ENCODE measurements around the gene FAM193A. TPM values are rescaled to one million over a fixed set of nuclear protein-coding genes. Genes with fewer than 3 reads are reported as not detected.

Gene FAM193A
- total RNA-seq, 1 experiment from 2014 or later, result 13.6 TPM

GRCh38 chr4:2691313-2691712 lies 154.9 kb downstream of the FAM193A start:
- ATAC-seq (no peak), DNase-seq (no peak)
- Histone ChIP-seq H3K4me2 (ENCODE audit: low read length) (no peak overlapping the region), H3F3A (ENCODE audit: low read length, unreplicated experiment) (no peaks in the 10 kb centered on the region), H3K27ac (ENCODE audit: low read length) (no peak overlapping the region), H4K20me1 (ENCODE audit: low read length) (no peaks in the 10 kb centered on the region), H3K27me3 (ENCODE audit: low read length) (no peaks in the 10 kb centered on the region), H3K36me3 (ENCODE audit: low read depth, low read length) (peaks cover 4% of the 10 kb centered on the region; the same call in 1 of the 2 replicates), H3K4me3 (ENCODE audit: low read length) (no peak overlapping the region), H3K4me1 (ENCODE audit: insufficient read depth, low read length) (no peaks in the 10 kb centered on the region), H3K79me2 (ENCODE audit: low read length) (no peaks in the 10 kb centered on the region), H3K9ac (ENCODE audit: low read length) (no peak overlapping the region), H3K9me3 (ENCODE audit: low read length) (no peaks in the 10 kb centered on the region), H3K9me2 (replicated peaks; ENCODE audit: low read length) (no peaks in the 10 kb centered on the region), H2AFZ (ENCODE audit: low read length) (no peak overlapping the region)
- TF ChIP-seq EZH2 (IDR thresholded peaks at IDR 0.05; ENCODE audit: low read length, unreplicated experiment) (no peak), CTCF (conservative IDR thresholded peaks at IDR 0.05; ENCODE audit: low read depth, low read length) (no peak), EZH2phosphoT487 (IDR thresholded peaks at IDR 0.05; ENCODE audit: borderline replicate concordance, low read length) (no peak)
- ChIA-PET POLR2A (ENCODE audit: unreplicated experiment) (no interaction called here), CTCF (no interaction called here)
- intact Hi-C loops (cut with micrococcal nuclease), result no loop called here
- BruUV-seq (replicated peaks), result no TSS peak

GRCh38 chr4:2691952-2692435 lies 155.5 kb downstream of the FAM193A start:
- ChIA-PET CTCF (no interaction called here), POLR2A (ENCODE audit: unreplicated experiment) (interaction anchor here (0.6 kb wide), 1 partner anchor 430 kb away, joined by 3 read pairs; the partner anchor contains the start of gene MXD4)
- H3K36me3 ChIP-seq (ENCODE audit: low read depth, low read length), result peaks cover 4% of the 10 kb centered on the region; the same call in 1 of the 2 replicates
- no peaks in the 10 kb centered on the region for H3K79me2 ChIP-seq (ENCODE audit: low read length)
- intact Hi-C loops (cut with micrococcal nuclease), result no loop called here
- no peaks in the 10 kb centered on the region for H3K4me1 ChIP-seq (ENCODE audit: insufficient read depth, low read length)
- H3K4me2 ChIP-seq (ENCODE audit: low read length), result no peak overlapping the region
- no TSS peak for BruUV-seq (replicated peaks)
- no peak overlapping the region for H2AFZ ChIP-seq (ENCODE audit: low read length)
- no peaks in the 10 kb centered on the region for H3K9me2 ChIP-seq (replicated peaks; ENCODE audit: low read length)
- DNase-seq, result no peak
- no peaks in the 10 kb centered on the region for H3F3A ChIP-seq (ENCODE audit: low read length, unreplicated experiment)
- ATAC-seq, result no peak
- TF ChIP-seq EZH2phosphoT487 (IDR thresholded peaks at IDR 0.05; ENCODE audit: borderline replicate concordance, low read length), result no peak
- no peak for TF ChIP-seq CTCF (conservative IDR thresholded peaks at IDR 0.05; ENCODE audit: low read depth, low read length)
- no peak for TF ChIP-seq EZH2 (IDR thresholded peaks at IDR 0.05; ENCODE audit: low read length, unreplicated experiment)
- H3K9me3 ChIP-seq (ENCODE audit: low read length), result no peaks in the 10 kb centered on the region
- H3K4me3 ChIP-seq (ENCODE audit: low read length), result no peak overlapping the region
- no peak overlapping the region for H3K27ac ChIP-seq (ENCODE audit: low read length)
- no peaks in the 10 kb centered on the region for H4K20me1 ChIP-seq (ENCODE audit: low read length)
- no peak overlapping the region for H3K9ac ChIP-seq (ENCODE audit: low read length)
- no peaks in the 10 kb centered on the region for H3K27me3 ChIP-seq (ENCODE audit: low read length)

- intact Hi-C loops (cut with micrococcal nuclease), result no loop called here
- Histone ChIP-seq H3K4me1 (ENCODE audit: insufficient read depth, low read length) (no peaks in the 10 kb centered on the region), H3K9me2 (replicated peaks; ENCODE audit: low read length) (no peaks in the 10 kb centered on the region), H3F3A (ENCODE audit: low read length, unreplicated experiment) (no peaks in the 10 kb centered on the region), H2AFZ (ENCODE audit: low read length) (no peak overlapping the region), H3K9ac (ENCODE audit: low read length) (no peak overlapping the region), H3K4me3 (ENCODE audit: low read length) (no peak overlapping the region), H3K36me3 (ENCODE audit: low read depth, low read length) (peaks cover 10% of the 10 kb centered on the region; the same call in 1 of the 2 replicates), H3K4me2 (ENCODE audit: low read length) (no peak overlapping the region), H3K9me3 (ENCODE audit: low read length) (no peaks in the 10 kb centered on the region), H3K79me2 (ENCODE audit: low read length) (no peaks in the 10 kb centered on the region), H3K27me3 (ENCODE audit: low read length) (no peaks in the 10 kb centered on the region), H3K27ac (ENCODE audit: low read length) (no peak overlapping the region), H4K20me1 (ENCODE audit: low read length) (no peaks in the 10 kb centered on the region)
- CTCF ChIA-PET, result no interaction called here
- POLR2A ChIA-PET (ENCODE audit: unreplicated experiment), result no interaction called here
- ATAC-seq (no peak), DNase-seq (no peak)
- no peak for TF ChIP-seq CTCF (conservative IDR thresholded peaks at IDR 0.05; ENCODE audit: low read depth, low read length)
- TF ChIP-seq EZH2 (IDR thresholded peaks at IDR 0.05; ENCODE audit: low read length, unreplicated experiment), result no peak
- no peak for TF ChIP-seq EZH2phosphoT487 (IDR thresholded peaks at IDR 0.05; ENCODE audit: borderline replicate concordance, low read length)
- no TSS peak for BruUV-seq (replicated peaks)
These were observed 158.2 kb downstream of the FAM193A start for GRCh38 chr4:2694691-2695090.
